ENCODE results near the gene ADM5. TPM values are rescaled to one million over a fixed set of nuclear protein-coding genes. Genes with fewer than 3 reads are reported as not detected.

The ADM5 gene
- total RNA-seq, 1 donor from 2014 or later = 11.8 TPM

DNA sequence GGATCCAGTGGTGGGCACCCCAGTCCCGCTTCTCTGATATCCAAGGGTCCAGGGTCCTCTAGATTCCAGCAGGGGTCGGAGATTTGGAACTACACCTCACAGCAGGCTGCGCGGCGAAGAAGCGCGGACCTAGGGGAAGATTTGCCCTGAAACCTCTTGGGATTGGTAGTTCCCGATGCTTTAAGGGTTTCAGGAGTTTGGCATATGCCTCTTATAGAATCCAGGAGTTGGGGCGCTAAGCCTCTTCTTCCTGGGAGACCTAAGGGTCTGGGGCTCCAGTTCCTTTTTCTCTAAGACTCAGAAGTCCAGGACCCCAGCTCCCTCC is 23.3 kb upstream of the ADM5 start:
- no peak for DNase-seq (ENCODE audit: low read depth, low spot score)
- H3K36me3 Mint-ChIP-seq (ENCODE audit: low read depth) = peaks cover 5% of the 10 kb centered on the region

DNA sequence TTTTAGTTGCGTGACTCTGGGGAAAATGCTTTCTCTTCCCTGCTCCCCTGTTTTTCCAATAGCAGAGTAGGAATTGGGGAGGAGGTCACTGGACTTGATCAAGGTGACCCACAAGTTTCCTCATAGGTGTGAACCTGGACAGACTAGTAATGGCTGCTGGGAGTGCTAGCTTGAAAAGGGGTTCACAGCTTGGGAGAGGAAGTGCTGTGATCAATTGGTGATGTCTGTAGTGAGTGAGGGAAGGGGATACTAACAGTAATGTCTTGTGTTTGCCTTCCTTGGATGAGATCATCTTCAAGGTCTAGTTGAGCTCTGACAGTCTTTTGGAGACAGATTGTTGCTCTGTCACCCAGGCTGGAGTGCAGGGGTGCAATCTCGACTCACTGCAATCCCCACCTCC is 21.9 kb upstream of the ADM5 start:
- peak overlapping the region; percentile 98 for H3K4me3 Mint-ChIP-seq
- H3K4me1 Mint-ChIP-seq = peaks cover 50% of the 10 kb centered on the region
- H3K27ac Mint-ChIP-seq (ENCODE audit: unreplicated experiment) = peak overlapping the region; percentile 57
- DNase-seq (ENCODE audit: low read depth, low spot score) = no peak
- no peaks in the 10 kb centered on the region for H3K9me3 Mint-ChIP-seq
- peaks cover 5% of the 10 kb centered on the region for H3K36me3 Mint-ChIP-seq (ENCODE audit: low read depth)
- TF ChIP-seq, protein P1, sequence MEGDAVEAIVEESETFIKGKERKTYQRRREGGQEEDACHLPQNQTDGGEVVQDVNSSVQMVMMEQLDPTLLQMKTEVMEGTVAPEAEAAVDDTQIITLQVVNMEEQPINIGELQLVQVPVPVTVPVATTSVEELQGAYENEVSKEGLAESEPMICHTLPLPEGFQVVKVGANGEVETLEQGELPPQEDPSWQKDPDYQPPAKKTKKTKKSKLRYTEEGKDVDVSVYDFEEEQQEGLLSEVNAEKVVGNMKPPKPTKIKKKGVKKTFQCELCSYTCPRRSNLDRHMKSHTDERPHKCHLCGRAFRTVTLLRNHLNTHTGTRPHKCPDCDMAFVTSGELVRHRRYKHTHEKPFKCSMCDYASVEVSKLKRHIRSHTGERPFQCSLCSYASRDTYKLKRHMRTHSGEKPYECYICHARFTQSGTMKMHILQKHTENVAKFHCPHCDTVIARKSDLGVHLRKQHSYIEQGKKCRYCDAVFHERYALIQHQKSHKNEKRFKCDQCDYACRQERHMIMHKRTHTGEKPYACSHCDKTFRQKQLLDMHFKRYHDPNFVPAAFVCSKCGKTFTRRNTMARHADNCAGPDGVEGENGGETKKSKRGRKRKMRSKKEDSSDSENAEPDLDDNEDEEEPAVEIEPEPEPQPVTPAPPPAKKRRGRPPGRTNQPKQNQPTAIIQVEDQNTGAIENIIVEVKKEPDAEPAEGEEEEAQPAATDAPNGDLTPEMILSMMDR (conservative IDR thresholded peaks at IDR 0.05) = no peak
- peaks cover 10% of the 10 kb centered on the region for H3K27me3 Mint-ChIP-seq (ENCODE audit: low read depth)

More for the DNA sequence above, 23.3 kb upstream of the ADM5 start:
- TF ChIP-seq, protein P1 (conservative IDR thresholded peaks at IDR 0.05) = peak; percentile 26
- Mint-ChIP-seq H3K27ac (ENCODE audit: unreplicated experiment) (peak overlapping the region; percentile 97), H3K27me3 (ENCODE audit: low read depth) (peaks cover 10% of the 10 kb centered on the region), H3K4me3 (peak overlapping the region; percentile 98), H3K9me3 (no peaks in the 10 kb centered on the region), H3K4me1 (peaks cover 41% of the 10 kb centered on the region)

DNA sequence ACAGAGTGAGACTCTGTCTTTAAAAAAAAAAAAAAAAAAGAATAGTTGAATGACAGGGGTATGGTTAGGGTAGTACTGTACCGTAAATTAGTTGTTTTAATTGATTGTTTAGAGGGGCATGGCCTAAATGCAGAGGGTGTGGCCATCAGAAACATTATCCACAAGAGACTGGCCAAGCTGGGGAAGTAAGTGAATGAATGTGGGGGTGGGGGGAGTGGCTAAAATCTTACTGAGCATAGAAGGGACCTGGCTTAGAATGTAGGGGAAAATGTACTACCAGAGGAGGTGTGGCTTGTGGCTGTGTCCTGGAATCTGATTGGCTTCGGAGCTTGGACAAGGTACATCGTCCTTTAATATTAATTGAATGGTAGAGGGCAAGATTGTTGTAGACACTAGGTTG is 19.9 kb upstream of the ADM5 start:
- TF ChIP-seq, protein P1 (conservative IDR thresholded peaks at IDR 0.05) = no peak
- Mint-ChIP-seq H3K9me3 (no peaks in the 10 kb centered on the region), H3K36me3 (ENCODE audit: low read depth) (peaks cover 5% of the 10 kb centered on the region), H3K27ac (ENCODE audit: unreplicated experiment) (no peak overlapping the region), H3K4me3 (peak overlapping the region; percentile 70), H3K27me3 (ENCODE audit: low read depth) (peaks cover 10% of the 10 kb centered on the region), H3K4me1 (peaks cover 43% of the 10 kb centered on the region)
- DNase-seq (ENCODE audit: low read depth, low spot score) = no peak

DNA sequence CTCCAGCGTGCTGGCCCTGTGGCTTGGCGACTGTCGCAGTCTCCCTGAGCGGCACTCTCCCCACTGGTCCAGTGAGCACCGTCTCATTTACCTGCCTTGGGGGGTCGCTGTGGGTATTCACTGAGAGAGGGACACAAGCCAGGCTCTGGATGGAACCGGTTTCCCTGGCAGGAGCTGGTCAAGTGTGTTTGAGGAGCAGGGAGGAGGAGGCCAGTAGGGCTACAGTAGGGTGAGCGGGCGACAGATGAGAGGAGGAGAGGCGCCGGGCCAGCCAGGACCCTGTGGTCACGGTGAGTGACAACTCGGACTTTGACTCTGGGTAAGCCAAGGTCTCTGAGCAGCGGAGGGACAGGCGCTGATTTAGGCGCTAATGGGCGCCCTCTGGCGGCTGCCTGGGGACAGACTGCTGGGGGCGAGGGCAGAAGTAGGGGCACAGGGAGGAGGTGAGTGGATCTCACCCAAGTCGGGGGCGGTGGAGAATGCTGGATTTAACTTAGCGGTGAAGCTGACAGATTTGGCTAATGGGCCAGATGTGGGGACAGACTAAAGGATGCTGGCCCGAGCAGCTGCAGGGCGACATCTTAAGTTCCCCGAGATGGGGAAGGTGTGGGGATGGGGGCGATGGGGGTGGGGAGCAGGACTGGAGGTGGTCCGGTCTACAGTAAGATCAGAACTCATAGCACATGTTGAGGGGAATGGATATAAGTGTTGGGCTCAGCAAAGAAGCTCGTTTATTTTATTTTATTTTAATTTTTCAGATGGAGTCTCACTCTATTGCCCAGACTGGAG is 17.1 kb upstream of the ADM5 start:
- H3K9me3 Mint-ChIP-seq = no peaks in the 10 kb centered on the region
- peak; percentile 83 for DNase-seq (ENCODE audit: low read depth, low spot score)
- H3K27ac Mint-ChIP-seq (ENCODE audit: unreplicated experiment) = peak overlapping the region; percentile 81
- peak overlapping the region; percentile 87 for H3K4me3 Mint-ChIP-seq
- H3K36me3 Mint-ChIP-seq (ENCODE audit: low read depth) = peaks cover 5% of the 10 kb centered on the region
- H3K27me3 Mint-ChIP-seq (ENCODE audit: low read depth) = peaks cover 4% of the 10 kb centered on the region
- H3K4me1 Mint-ChIP-seq = peaks cover 24% of the 10 kb centered on the region
- TF ChIP-seq, protein P1 (conservative IDR thresholded peaks at IDR 0.05) = peak; percentile 92

DNA sequence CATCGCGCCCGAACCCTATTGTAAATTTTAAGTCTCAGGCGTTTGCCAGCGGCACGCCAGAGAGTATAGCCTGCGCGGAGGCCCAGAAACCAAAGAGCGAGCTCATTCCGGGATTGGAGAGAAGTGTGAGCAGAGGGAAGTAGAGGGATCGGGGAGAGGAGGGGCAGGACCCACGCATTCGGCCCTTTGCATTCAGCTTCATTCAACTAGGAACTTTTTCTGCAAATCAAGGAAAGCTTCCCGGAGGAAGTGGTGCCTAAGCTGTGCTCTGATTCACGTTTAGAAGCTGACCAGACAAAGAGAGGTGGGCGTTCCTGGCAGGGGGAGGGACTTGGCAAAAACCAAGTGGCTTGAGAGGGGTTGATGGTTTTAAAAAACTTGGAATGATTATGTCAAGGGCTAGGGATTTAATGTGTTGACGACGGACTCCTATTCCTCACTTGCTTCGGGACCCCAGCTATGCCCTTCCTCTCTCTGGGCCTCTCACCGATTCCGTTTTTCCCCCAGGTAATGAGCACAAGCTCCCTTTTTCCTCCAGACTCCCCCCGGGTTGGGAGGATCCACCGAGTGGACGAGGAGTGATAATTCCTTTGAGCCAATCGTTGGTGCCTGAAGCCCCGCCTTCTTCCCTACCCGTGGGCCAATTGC is 13.1 kb upstream of the ADM5 start:
- DNase-seq (ENCODE audit: low read depth, low spot score) = peak; percentile 97
- peak overlapping the region; percentile 100 for H3K27ac Mint-ChIP-seq (ENCODE audit: unreplicated experiment)
- peaks cover 6% of the 10 kb centered on the region for H3K27me3 Mint-ChIP-seq (ENCODE audit: low read depth)
- H3K4me3 Mint-ChIP-seq = peak overlapping the region; percentile 100
- no peaks in the 10 kb centered on the region for H3K9me3 Mint-ChIP-seq
- H3K36me3 Mint-ChIP-seq (ENCODE audit: low read depth) = peaks cover 6% of the 10 kb centered on the region
- TF ChIP-seq, protein P1 (conservative IDR thresholded peaks at IDR 0.05) = no peak
- peaks cover 43% of the 10 kb centered on the region for H3K4me1 Mint-ChIP-seq
